MM.1S (cell line): ENCODE data around the gene SAMD3.

ENCODE experiments used
- CTCF ChIP-seq: fragments of 300-600 bp; sonication (generic); IDR thresholded peaks from 2 replicates; pipeline ENCODE4 v1.5.1; 2016; ENCODE audit warnings: antibody characterized with exemption, low read length, mixed read lengths
- EZH2 ChIP-seq: fragments of 300-600 bp; sonication (generic); optimal IDR thresholded peaks from 2 replicates; pipeline ENCODE3; 2017; ENCODE audit warnings: low read depth, mild to moderate bottlenecking, antibody characterized with exemption, low read length, mixed read lengths

DNA sequence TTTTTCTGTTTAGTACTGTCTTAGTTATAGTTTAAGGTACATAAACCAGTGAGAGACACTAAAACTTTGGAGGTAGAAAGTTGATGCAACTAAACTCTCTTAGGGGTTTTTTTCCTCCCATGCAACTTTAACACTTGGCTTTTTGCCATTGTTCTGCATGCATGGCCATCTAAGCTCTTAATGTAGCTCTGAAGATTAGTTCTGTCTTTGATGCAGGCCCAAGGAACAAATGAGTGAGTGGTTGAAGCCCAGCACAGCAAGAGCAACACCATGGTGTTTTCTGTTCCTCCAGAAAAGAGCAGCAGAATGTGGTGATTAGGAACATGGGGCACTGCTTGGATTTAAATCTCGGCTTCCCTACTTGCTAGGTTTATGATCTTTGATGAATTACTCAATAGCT lies 115.0 kb downstream of the SAMD3 start:
- TF ChIP-seq CTCF: no peak
- TF ChIP-seq EZH2: no peak
